Measurements from ENCODE around the gene SEC24D.
A peak's percentile ranks its signal among the peaks of the same experiment; 100 is the strongest.

Gene SEC24D

DNA sequence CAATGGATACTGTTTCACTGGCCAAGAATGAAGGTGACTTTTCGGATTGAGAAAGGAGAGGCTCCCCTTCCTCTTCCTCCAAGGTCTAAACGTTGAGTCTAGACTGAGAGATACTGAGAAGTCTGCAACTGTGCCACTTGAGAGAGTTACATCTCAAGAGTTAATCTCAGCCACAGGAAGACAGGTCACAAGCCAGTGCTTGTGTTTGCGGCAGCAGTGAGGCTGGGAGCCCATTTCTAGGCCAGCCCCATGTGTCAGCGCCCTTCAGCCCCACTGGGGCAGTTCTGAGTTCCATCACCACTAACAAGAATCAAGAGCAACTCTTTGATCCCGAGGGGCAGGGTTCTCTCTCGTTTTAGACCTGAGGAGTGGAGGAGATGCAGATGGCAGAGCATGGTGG, 7.3 kb upstream of the SEC24D start:
- DNase-seq = no peak

DNA sequence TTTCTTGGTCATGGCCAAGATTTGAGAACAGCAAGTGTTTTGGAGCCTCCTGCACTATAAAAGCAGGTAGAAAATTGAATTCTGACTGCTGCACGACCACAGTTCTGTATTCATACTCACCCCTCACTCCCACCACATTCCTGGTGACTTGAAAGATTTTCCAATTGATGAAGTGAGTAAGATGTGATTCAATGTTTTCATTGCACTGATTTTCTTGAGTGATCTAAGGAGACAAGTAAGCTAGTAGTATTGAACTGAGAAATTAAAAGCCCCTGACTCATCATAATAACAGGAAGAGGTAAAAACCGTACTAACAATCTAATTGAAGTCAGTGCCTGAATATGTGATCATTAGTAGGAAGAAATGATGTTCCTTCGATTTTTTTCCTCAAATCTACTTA, 6.1 kb upstream of the SEC24D start:
- no peak for DNase-seq

DNA sequence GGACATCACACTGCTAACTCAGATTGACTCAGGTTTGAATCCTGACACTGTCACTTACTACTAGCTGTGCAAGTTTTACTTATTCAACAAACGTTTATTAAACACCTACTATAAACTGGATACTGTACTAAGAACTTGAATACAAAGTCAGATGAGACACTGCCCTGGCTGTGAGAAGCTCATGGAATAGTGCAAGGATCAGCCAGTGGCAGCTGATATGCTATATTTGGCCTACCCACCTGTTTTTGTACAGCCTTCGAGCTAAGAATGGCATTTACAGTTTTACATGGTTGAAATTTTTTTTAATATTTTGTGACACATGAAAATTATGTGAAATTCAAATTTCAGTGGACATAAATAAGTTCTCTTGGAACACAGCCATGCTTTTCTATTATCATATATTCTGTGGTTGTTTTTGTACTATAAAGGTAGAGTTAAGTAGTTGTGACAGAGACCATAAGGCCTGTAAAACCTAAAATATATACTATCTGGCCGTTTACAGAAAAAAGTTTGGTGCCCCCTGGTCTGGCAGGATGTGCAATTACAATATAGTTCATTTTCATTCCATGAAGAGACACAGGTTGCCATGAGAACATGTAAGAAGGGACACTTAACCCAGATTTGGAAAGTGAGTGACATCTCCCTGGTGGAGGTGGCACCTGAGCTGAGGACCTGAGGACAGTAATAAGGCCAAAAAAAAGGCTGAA, 3.4 kb upstream of the SEC24D start:
- DNase-seq = no peak

DNA sequence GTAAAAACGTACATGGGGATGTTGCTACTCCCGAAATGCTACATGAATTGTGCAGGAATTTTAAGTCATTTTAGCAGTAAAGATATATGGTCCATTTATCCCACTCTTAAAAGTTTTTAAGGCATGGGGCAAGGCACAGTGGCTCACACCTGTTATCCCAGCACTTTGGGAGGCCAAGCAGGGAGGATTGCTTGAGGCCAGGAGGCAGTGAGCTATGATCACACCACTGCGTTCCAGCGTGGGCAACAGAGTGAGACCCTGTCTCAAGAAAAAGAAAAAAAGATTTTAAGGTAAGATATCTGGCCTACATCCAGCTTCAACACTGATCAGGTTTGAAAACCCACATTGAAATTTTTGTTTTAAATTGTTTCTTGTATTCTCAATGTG, 1.2 kb upstream of the SEC24D start:
- DNase-seq = no peak

DNA sequence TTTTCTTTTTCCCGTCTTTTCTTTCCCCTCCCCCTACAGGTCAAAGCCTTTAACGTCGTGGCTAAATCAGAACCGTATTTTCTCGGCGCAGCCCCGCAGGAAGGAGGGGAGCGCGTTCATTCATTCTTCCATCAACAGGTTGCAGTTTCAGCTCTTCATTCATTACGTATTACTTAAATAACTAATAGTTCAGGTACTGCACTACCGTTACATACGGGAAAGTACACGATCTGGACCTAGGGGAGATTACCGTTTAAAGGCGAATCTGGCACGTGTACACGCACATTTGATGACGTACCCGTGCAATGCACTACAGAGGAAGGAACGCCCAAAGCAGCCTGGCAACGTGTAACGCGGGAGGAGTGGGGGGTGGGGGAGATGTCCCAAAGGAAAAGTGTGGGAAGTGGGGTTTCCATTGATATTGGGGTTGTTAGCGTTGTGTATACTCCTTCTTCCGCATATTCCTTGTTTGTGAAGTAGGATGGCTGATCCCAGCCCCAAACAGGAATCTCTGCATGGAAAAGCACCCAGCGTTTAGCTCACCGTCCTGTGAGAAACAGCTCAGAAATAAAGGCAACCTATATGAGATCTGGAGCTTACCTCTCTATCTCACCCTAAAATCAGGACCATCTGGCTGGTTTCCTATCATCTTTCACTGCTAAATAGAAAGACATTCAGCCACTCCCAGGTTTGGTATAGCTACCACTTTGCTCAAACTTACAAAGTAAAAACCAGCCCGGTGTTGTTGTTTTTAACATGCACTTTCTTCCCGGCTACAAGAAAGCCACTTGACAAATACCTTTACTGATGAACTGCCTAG, 585 bp upstream of the SEC24D start:
- peak; percentile 68 for DNase-seq

DNA sequence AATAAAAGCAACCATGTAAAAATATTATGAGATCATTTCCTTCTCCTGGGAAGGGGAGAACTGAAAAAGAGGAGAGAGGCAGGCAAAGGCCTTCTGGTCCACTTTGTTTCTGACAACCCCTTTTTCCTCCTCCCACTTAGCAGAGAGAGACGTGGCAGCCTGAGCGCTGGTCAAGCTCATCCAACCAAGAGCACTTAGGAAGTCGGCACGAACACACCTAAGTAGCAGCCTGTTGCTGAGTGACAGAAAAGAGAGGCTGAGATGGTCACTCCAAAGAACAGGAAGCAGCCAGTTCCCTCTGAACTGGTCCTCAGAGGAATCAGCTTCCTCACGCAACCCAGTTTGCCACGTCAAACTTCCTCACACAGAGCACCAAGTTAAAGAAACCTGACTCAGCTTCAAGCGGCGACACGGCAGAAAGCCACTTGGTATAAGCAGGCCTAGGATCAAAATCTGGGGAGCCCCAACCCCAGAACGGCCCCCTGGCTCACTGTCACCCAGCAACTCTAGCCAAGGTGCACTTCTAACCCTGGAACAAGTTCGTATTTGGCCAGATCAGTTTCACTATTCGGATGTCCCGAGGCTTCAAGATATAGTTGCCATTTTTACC, 861 bp downstream of the SEC24D start:
- DNase-seq = peak; percentile 34

DNA sequence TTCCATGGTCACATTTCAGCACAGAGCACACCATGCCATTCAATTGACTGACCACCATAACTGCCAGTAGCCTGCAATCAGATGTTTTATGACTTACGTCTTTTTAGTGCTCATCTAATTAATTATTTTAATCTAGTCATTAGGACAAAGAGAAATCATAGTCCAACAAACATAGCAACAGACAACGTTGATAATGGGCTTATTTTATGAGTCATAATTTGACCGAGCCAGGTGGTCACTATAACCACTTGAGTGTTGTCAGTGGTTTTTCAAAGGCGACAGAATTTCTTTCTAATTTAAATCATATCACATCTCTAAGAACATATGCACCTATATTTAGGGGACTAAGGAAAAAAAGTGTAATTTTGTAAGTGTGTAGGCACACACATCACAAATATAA, 1.9 kb downstream of the SEC24D start:
- no peak for DNase-seq

DNA sequence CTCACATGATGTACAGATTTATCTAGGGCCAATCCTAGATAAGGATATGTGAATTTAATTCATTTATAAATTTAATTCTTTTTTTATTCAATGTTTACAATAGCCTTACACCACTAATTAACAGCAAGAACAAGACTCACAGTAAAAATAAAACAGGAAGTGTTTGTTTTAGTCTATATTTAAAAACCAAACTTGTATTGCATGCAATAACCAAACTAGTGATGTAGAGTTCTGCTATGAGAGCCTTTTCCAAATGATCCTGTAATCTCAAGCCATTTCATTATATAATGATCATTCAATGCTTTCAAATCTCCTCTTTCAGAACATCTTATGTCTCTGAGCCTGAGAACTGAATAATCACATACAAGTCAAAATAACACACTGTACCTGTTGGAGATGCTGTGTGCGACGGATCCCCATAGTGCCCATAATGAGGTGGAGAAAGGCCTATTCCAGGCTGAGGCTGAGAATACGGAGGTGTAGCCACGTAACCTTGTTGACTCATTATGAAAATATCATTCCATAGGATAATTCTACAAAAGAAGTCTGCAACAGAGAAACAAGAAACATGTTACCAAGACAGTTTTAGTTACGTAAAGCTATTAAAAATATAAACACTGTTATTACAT, 2.6 kb downstream of the SEC24D start:
- DNase-seq = no peak

DNA sequence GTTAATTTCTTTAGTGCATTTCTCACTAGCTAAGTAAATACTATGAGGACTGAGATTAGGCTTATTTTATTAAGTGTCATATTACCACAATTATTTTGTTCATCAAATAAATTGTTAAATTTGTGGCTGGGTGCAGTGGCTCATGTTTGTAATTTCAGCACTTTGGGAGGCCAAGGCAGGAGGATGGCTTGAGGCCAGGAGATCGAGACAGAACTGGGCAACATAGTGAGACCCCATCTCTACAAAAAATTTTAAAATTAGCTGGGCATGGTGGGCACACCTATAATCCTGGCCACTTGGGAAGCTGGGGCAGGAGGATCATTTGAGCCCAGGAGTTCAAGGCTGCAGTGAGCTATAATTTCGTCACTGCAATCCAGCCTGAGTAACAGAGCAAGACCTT, 6.8 kb downstream of the SEC24D start:
- DNase-seq = no peak

DNA sequence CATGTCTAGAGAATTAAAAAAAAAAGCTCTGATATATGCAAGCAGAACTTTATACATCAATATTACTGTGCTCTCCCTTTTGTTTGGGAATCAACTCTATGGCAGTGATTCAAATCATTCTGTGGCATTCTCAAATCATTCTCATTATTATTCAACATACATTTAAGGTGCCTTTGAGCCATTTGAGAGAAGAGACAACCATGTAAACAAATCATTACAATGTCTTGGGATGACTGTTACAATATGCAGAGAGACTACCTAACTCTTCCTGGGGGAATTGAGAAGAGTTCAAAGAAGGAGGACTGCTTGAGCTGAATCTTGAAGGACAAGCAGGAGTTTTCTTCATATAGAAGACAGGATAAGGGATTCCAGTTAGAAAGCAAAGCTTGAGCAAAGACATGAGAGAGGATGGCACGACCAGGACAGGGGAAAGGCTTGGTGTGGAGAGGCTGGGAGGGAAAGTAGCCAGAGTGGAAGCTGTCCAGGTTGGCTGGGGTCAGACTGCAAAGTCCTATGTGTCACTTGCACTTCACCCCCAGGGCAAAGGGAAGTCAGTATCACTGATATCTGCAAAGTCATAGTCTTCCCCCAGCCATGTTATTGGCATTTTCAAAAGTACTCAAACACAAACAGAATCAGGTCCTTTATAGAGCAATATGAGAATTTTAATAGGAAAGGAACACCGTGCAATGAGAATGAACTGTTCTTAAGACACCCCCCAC, 9.0 kb downstream of the SEC24D start:
- DNase-seq = no peak

DNA sequence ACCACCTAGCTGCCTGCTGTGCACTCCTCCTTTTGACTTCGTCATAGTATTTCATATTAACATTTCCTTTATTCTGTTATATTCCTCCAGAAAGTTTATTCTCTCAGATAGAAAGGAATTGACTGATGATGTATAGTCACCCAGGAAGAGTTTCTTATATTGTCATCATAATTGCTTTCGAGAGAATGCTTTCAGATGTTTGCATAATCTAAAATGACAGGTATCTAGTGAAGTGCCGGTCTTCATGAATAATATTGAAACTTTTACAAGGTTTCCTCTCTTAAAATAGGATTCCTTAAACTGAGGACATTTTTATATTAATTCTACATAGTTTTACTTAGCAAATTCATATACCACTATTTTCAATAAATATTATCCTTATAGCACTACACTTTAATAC, 10.1 kb downstream of the SEC24D start:
- no peak for DNase-seq

DNA sequence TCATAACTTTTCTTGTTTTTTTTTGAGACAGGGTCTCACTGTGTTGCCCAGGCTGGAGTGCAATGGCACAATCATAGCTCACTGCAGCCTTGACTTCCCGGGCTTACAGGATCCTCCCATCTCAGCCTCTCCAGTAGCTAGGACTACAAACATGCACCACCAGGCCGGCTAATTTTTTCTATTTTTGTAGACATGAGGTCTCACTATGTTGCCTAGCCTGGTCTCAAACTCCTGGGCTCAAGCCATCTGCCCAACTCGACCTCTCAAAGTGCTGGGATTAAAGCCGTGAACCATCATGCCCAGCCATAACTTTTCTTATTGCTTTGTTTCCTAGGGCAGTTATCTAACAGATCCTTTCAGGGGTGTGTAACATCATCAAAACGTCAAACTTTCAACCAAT, 11.8 kb downstream of the SEC24D start:
- DNase-seq = no peak

DNA sequence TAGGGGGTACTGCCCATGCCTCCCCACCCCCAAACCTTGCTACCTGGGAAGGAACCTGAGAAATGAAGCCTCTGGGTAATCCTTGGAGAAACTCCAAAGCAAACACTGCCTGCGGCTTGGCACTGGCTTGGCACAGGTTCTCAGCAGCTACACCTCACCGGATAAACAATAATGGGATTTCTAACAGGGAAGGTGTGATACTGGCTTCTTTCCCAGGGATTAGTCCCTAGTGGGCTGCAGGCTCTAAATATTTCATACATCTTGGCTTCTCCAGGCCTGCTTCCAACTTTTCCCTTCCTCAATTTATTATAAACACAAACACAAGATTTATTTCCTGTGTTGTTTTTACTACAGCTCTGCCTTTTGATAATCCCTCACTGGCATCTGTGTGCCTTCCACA, 12.5 kb downstream of the SEC24D start:
- DNase-seq = no peak

DNA sequence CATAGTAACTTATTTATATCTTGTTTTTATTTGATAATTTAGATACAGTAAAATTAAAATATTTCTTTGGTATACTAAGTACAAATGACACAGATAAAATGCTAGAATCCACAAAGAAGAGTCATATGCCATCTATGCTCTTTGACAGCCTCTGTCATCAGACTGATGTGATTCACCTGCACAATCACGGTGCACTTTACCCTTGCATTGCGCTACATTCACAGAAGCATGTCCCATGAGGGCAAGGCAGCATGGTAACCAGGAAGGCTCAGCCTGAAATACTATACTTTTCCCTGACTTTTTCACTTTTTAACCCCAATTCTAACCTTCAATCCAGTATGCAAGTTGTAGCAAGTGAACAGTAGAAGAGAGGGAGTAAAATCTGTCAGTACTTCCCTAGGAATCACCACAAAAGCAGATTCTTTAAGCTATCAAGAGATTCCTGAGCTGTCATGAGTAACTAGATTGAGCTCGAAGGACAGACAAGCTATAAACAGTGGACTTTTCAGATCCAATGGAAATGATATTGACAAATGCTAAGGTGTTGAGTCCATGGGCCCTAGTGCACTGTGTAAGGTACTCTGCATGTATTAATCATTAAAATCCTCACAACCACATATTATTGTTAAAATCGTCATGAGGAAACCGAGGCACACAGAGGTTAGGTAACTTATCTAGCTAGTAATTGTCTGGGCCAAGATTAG, 14.2 kb downstream of the SEC24D start:
- no peak for DNase-seq

DNA sequence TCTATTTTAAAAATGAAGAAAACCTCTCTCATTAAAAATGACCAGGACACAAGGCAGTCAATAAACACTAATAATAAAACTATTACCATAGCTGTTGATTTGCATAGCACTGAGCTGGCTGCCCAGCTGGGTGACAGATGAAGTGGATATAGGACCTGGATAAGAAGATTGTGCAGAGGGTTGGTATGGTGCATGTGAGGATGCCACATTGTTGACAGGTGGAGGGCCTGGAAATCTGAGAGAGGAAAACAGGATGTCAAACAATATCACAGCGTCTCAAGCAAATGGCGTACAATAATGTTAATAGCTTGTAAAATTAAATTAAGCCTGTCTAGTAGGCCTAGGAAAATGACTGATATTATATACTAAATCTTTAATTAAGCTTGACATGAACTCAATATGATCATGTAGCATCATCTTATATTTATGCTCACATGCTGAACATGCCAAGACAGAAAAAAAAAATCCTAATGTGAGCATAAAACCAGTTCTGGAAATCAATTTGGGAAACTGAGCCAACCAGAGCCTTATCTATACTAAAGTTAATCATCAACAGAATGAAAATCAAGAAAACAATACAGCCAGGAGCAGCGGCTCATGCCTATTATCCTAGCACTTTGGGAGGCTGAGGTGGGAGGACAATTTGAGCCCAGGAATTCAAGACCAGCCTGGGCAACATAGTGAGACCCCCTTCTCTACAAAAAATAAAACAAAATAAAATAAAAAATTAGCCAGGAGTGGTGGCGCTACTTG, 18.6 kb downstream of the SEC24D start:
- DNase-seq = no peak

DNA sequence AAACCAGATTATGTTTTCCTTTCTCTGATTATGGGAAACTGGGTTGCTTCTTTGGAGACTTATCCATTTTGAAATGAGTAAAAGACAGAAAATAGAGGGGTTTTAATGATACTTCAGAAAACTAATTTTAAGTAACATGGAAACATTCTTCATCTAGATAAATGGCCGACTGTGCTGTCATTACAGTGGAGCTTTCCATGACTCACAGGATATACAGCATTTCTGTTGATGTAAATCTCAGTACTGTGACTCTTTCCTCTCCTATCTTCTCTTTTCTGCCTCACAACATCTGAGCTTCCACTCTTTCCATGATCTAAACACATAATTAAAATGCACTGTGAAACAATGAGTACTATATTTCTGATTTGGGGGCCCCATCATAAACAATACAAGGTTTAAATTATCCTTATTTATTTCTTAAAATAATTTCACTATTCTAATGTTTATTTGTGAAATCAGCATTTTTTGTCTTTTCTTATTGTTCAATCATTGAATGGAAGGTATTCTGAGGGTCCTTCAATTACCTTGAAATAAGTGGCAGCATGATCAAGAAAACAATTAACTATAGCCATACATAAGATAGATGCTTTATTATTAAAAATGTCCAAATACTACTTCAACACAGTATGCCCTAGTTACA, 19.3 kb downstream of the SEC24D start:
- DNase-seq = no peak

DNA sequence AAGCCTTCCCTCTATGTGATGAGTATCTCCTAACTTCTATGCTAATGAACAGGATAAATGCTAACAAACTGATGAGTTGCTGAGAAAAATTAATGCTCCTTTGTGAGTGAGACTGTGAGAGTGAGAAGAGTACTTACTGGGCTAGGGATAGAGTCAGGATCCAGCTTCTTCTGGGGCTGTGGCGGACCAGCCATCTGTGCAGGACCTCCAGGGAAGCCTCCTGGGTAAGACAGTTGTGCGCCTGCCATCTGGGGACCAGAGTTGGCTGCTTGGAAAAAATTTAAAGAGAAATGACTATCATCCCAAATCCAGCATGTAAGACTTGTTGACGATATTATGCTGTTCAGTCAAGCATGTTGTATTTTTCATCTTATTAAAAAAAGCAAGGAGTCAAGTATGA, 21.0 kb downstream of the SEC24D start:
- no peak for DNase-seq

DNA sequence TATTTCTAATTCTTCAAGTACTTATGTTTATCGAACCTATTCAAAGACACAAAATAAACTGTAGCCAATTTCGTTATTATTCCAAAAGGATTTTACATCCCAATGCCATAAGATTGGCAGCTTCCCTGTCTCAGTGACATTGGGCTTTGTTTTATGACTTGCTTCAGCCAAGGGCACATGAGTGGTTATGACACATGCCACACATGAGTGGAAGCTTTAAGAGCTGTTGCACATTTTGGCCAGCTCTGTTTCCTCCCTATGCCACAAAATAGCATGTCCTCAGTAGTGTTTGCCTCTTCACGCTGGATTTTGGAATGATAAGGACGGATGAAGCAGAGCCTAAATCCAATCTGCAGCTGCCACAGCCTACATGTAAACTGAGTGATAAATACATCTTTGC, 21.9 kb downstream of the SEC24D start:
- DNase-seq = no peak

DNA sequence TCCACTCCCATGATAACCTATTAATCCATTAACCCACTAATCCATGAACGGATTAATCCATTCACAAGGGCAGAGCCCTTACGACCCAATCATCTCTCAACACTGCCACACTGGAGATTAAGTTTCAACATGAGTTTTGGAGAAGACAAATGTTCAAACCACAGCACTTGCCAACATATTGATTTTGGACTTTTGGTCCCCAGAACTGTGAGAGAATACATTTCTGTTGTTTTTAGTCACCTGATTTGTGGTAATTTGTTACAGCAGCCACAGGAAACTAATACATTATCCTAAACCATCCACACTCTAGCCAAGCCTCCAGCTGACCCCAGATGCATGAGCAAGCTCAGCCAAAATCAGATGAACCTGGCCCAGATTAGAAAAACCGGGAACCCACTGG, 22.4 kb downstream of the SEC24D start:
- DNase-seq = no peak

DNA sequence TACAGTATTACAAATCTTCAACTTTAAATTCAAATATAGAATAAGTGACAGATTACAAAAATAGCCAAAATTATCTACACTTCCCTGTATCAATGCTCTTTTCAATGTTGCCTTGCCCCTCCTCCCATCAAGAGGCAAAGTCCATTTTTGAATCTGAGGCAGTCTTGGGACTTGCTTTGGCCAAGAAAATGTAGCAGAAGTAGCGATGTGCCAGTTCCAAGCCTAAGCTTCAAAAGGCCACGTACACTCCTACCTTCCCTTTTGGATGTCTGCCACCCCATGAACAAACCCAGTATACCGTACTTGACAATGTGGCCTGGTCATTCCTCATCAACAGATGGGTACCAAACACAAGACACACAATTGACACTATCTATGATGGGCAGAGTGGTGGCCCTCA, 24.1 kb downstream of the SEC24D start:
- DNase-seq = no peak
